Muscle of back (tissue), 11 donors: ENCODE measurements around the gene GABBR2. TPM values are rescaled to one million over a fixed set of nuclear protein-coding genes. Genes with fewer than 3 reads are reported as not detected.

Source experiments
- DNase-seq, 3 donors: peaks; one replicate each; pipeline versions ENCODE4 v3.0.0 to v3.0.0-alpha.2; 2013
- polyA plus RNA-seq, 10 donors: library from polyadenylated mRNA; unstranded; fragments of 120-200 nt; gene quantifications; one replicate each; pipeline ENCODE4 v1.2.1, GENCODE V29; 2013; ENCODE audit not compliant: insufficient read length in 10 of 10

GABBR2 gene
- polyA plus RNA-seq, 10 donors: 0.38 to 1.7 (median 0.95) TPM

- no peak for DNase-seq
Measured at GRCh38 chr9:98634685-98635336, 73.9 kb downstream of the GABBR2 start.

- DNase-seq: no peak
Measured at GRCh38 chr9:98632839-98633238, 75.9 kb downstream of the GABBR2 start.

- peak; percentile 1 to 22 (median 6) for DNase-seq
Measured at GRCh38 chr9:98627296-98627695, 81.4 kb downstream of the GABBR2 start.

- no peak for DNase-seq
Measured at GRCh38 chr9:98625728-98626127, 83.0 kb downstream of the GABBR2 start.

GRCh38 chr9:98619788-98620187, 88.9 kb downstream of the GABBR2 start:
- no peak for DNase-seq

- DNase-seq: no peak
Measured at GRCh38 chr9:98615633-98616032, 93.1 kb downstream of the GABBR2 start.

- no peak for DNase-seq
Measured at GRCh38 chr9:98614941-98615340, 93.8 kb downstream of the GABBR2 start.

GRCh38 chr9:98612061-98612752, 96.5 kb downstream of the GABBR2 start:
- no peak for DNase-seq

GRCh38 chr9:98611319-98611718, 97.4 kb downstream of the GABBR2 start:
- DNase-seq: no peak

GRCh38 chr9:98610711-98611110, 98.0 kb downstream of the GABBR2 start:
- no peak for DNase-seq

- no peak for DNase-seq
Measured at GRCh38 chr9:98610211-98610610, 98.5 kb downstream of the GABBR2 start.

- no peak for DNase-seq
Measured at GRCh38 chr9:98609646-98610045, 99.1 kb downstream of the GABBR2 start.

- no peak for DNase-seq
Measured at GRCh38 chr9:98607787-98608186, 100.9 kb downstream of the GABBR2 start.

GRCh38 chr9:98607152-98607551, 101.6 kb downstream of the GABBR2 start:
- DNase-seq: no peak

GRCh38 chr9:98606730-98607129, 102.0 kb downstream of the GABBR2 start:
- no peak for DNase-seq

GRCh38 chr9:98605116-98605515, 103.6 kb downstream of the GABBR2 start:
- DNase-seq: no peak

GRCh38 chr9:98603821-98604383, 104.8 kb downstream of the GABBR2 start:
- no peak for DNase-seq

GRCh38 chr9:98602839-98603500, 105.8 kb downstream of the GABBR2 start:
- no peak for DNase-seq

GRCh38 chr9:98600631-98601030, 108.1 kb downstream of the GABBR2 start:
- no peak for DNase-seq

- DNase-seq: no peak
Measured at GRCh38 chr9:98599566-98600216, 109.0 kb downstream of the GABBR2 start.

GRCh38 chr9:98598861-98599260, 109.9 kb downstream of the GABBR2 start:
- no peak for DNase-seq

GRCh38 chr9:98597236-98597771, 111.4 kb downstream of the GABBR2 start:
- no peak for DNase-seq
